ENCODE results near the gene C1orf50. TPM values are rescaled to one million over a fixed set of nuclear protein-coding genes. Genes with fewer than 3 reads are reported as not detected.

The C1orf50 gene
- total and polyA plus RNA-seq, 7 donors: 2.2 to 6.9 (median 3.5) TPM

DNA sequence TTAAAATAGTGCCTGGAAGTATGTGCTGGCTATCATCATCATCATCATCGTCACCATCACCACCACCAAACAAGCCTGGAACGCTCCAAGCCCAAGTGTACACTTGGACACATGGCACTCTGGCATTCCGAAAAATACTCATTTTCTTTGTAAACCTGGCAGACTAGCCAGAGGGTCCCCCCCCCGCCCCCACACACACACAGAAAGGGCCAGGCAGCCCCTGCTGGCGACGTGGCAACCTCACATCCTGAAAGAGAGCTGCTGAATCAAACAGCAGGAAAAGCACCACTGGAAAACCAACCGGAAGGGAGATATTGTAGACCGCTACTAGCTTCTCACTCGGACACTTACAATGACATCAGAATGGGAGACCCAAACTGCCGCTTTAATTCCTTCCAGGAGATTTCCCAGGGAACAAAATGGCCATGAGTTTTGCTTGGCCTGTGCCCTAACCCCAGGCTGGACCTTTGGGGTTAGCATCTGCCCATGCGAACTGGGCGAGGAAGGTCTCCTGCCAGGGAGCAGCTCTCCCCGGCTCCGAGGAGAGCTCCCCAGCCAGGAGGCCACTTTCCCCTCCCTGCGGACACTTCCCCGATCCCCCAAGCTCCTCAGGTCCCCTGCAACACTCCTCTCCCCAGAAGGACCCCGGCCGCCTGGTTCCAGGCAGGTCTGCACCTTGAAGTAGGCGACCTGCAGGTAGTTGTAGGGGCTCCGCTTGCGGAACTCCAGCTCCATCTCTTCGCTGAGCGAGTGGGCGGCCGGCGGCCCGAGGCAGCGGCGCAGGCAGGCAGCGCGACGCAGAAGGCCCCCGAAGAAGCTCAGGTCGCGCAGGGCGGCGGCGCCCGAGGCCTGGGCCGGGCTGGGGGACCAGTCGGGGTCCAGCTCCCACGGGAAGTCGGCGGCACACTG lies 963 bp upstream of the C1orf50 start:
- DNase-seq: peak; percentile 77
- peak overlapping the region; percentile 91 to 98 (median 94) for H3K4me3 ChIP-seq
- intact Hi-C loops (cut with DNase I): loop anchor here (2.0 to 10.0 kb wide), 8 partner anchors 81 to 431 kb away; partner anchors contain the start of genes CFAP57, EBNA1BP2, FOXJ3 and PPIH
- H3K4me1 ChIP-seq: peaks cover 0 to 45% (median 40%) of the 10 kb centered on the region in 4 donors
- 1 to 2% methylated on average over 43 to 44 of the region's 44 CpGs for WGBS, 2 donors
- peak overlapping the region; percentile 90 to 95 (median 94) for H3K27ac ChIP-seq
- peaks cover 0 to 11% (median 0%) of the 10 kb centered on the region in 4 donors for H3K36me3 ChIP-seq
- H3K9me3 ChIP-seq: no peaks in the 10 kb centered on the region
- no peak for TF ChIP-seq EP300 (IDR thresholded peaks at IDR 0.05)
- TF ChIP-seq POLR2AphosphoS5 (IDR thresholded peaks at IDR 0.05): peak in 2 of 4 donors; percentile 7 to 42
- no peak for TF ChIP-seq POLR2A (IDR thresholded peaks at IDR 0.05)
- TF ChIP-seq, protein P1, sequence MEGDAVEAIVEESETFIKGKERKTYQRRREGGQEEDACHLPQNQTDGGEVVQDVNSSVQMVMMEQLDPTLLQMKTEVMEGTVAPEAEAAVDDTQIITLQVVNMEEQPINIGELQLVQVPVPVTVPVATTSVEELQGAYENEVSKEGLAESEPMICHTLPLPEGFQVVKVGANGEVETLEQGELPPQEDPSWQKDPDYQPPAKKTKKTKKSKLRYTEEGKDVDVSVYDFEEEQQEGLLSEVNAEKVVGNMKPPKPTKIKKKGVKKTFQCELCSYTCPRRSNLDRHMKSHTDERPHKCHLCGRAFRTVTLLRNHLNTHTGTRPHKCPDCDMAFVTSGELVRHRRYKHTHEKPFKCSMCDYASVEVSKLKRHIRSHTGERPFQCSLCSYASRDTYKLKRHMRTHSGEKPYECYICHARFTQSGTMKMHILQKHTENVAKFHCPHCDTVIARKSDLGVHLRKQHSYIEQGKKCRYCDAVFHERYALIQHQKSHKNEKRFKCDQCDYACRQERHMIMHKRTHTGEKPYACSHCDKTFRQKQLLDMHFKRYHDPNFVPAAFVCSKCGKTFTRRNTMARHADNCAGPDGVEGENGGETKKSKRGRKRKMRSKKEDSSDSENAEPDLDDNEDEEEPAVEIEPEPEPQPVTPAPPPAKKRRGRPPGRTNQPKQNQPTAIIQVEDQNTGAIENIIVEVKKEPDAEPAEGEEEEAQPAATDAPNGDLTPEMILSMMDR (IDR thresholded peaks at IDR 0.05): peak in 3 of 4 experiments; percentile 34 to 62 (median 35)
- H3K27me3 ChIP-seq: no peaks in the 10 kb centered on the region

DNA sequence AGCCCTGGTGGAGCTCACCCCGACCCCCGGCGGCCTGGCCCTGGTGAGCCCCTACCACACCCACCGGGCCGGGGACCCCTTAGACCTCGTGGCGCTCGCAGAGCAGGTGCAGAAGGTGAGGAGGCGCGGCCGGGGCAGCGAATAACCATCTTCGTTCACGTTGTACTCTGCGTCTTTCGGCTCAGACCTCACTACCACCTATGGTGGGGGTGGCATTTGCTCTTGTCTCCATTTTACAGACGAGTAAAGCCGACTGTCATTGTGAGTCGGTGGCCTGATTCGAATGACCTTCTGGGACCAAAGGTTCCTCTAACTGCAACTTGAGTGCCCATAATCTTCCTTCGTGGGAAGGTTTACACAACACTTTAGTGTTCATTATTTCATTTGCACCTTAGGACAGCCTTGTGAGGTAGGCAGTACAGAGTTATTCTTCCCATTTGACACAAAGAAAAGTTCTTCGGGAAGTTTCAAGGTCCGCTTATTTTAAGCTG lies 506 bp downstream of the C1orf50 start:
- Histone ChIP-seq H3K4me1 (peaks cover 0 to 45% (median 40%) of the 10 kb centered on the region in 4 donors), H3K27me3 (no peaks in the 10 kb centered on the region)

DNA sequence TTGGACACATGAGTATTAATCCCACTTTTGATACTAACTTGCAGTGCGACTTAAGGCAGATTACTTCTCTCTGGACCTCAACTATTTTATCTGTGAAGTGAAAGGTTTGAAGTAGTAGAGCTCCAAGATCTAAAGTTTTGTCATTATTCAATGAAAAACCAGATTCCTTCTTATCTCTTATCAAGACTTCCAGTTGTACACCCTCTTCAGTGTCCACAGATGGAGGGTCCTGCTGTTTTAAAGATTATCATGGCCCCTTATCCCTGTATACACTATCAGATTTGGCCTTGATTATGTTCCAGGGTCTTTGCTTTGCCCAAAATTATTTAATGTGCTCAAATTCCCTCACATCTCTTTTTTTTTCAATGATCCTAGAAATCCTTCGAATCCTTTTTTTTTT lies 1.1 kb downstream of the C1orf50 start:
- Histone ChIP-seq H3K4me1 (peaks cover 0 to 45% (median 40%) of the 10 kb centered on the region in 4 donors), H3K27ac (peak overlapping the region in 1 of 4 donors; percentile 94), H3K9me3 (no peaks in the 10 kb centered on the region), H3K4me3 (peak overlapping the region; percentile 91 to 98 (median 94)), H3K36me3 (peaks cover 0 to 3% (median 0%) of the 10 kb centered on the region in 4 donors), H3K27me3 (no peaks in the 10 kb centered on the region)
- intact Hi-C loops (cut with DNase I): loop anchor here (5.0 to 10.0 kb wide), 4 partner anchors 111 to 433 kb away; partner anchors contain the start of genes FOXJ3 and PPIH
- TF ChIP-seq POLR2A (IDR thresholded peaks at IDR 0.05) (no peak), POLR2AphosphoS5 (IDR thresholded peaks at IDR 0.05) (no peak), EP300 (IDR thresholded peaks at IDR 0.05) (no peak)
- TF ChIP-seq, protein P1 (IDR thresholded peaks at IDR 0.05): no peak
- DNase-seq: no peak
- 83 to 91% methylated on average over 2 of the region's 2 CpGs for WGBS, 2 donors

More for the DNA sequence above, 506 bp downstream of the C1orf50 start:
- Histone ChIP-seq H3K36me3 (peaks cover 0 to under 1% (median 0%) of the 10 kb centered on the region in 4 donors), H3K4me3 (peak overlapping the region; percentile 91 to 98 (median 94)), H3K9me3 (no peaks in the 10 kb centered on the region), H3K27ac (peak overlapping the region; percentile 90 to 95 (median 94))
- intact Hi-C loops (cut with DNase I): loop anchor here (1.0 to 10.0 kb wide), 9 partner anchors 49 to 433 kb away; partner anchors contain the start of genes CFAP57, EBNA1BP2, FOXJ3 and PPIH
- DNase-seq: no peak
- no peak for TF ChIP-seq EP300 (IDR thresholded peaks at IDR 0.05)
- TF ChIP-seq POLR2A (IDR thresholded peaks at IDR 0.05): no peak
- no peak for TF ChIP-seq POLR2AphosphoS5 (IDR thresholded peaks at IDR 0.05)
- TF ChIP-seq, protein P1 (IDR thresholded peaks at IDR 0.05): no peak
- 1 to 3% methylated on average over 23 of the region's 23 CpGs for WGBS, 2 donors

DNA sequence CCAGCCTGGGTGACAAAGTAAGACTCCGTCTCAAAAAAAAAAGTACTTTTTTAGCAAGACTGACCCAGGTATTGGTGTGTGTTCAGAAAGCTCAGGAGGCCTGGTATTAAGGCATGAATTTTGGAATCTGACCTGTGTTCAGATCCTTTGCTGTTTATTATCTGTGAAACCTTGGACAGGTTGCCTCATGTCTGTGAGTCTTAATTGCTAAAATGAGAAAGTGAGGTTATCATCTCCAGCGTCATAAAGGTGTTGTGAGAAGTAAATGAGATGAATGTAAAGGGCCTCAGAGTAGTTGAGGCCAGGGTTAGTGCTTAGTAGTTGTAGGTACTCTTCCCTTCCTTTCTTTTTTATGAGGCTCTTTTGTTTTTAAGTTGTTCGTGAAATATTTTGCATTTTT lies 2.8 kb downstream of the C1orf50 start:
- no peak for DNase-seq
- WGBS, 2 donors: 93 to 95% methylated on average over 3 of the region's 3 CpGs
- H3K4me1 ChIP-seq: peaks cover 0 to 35% (median 31%) of the 10 kb centered on the region in 4 donors
- H3K9me3 ChIP-seq: no peaks in the 10 kb centered on the region
- peaks cover under 1 to 15% (median 6%) of the 10 kb centered on the region in 4 donors for H3K36me3 ChIP-seq
- H3K4me3 ChIP-seq: no peak overlapping the region
- H3K27me3 ChIP-seq: no peaks in the 10 kb centered on the region
- intact Hi-C loops (cut with DNase I): loop anchor here (5.0 to 10.0 kb wide), 4 partner anchors 113 to 435 kb away; partner anchors contain the start of genes FOXJ3 and PPIH
- TF ChIP-seq, protein P1 (IDR thresholded peaks at IDR 0.05): no peak
- no peak for TF ChIP-seq POLR2A (IDR thresholded peaks at IDR 0.05)
- no peak for TF ChIP-seq EP300 (IDR thresholded peaks at IDR 0.05)
- no peak for TF ChIP-seq POLR2AphosphoS5 (IDR thresholded peaks at IDR 0.05)
- no peak overlapping the region for H3K27ac ChIP-seq

Measured in sigmoid colon (tissue), 7 donors.